Left renal pelvis (tissue), 4 donors: ENCODE data around the gene USP22. TPM values are rescaled to one million over a fixed set of nuclear protein-coding genes. Genes with fewer than 3 reads are reported as not detected.

Experiments used
- DNase-seq, 4 donors: peaks; one replicate each; pipeline ENCODE4 v3.0.0-alpha.2; 2013; ENCODE audit warnings: low read depth in 4 of 4, low spot score in 3 of 4
- polyA plus RNA-seq, 4 donors: library from polyadenylated mRNA; unstranded; fragments of 120-200 nt; gene quantifications; one replicate each; pipeline ENCODE4 v1.2.1, GENCODE V29; 2013; ENCODE audit not compliant: insufficient read length in 4 of 4

The USP22 gene
- polyA plus RNA-seq, 4 donors: 207 to 234 (median 222) TPM

- DNase-seq: no peak
Measured at GRCh38 chr17:21003007-21003621, 39.7 kb downstream of the USP22 start.

- no peak for DNase-seq
Measured at GRCh38 chr17:21002309-21003006, 40.4 kb downstream of the USP22 start.

- no peak for DNase-seq
Measured at GRCh38 chr17:21001813-21002221, 41.0 kb downstream of the USP22 start.

- DNase-seq: no peak
Measured at GRCh38 chr17:21001111-21001812, 41.5 kb downstream of the USP22 start.

- no peak for DNase-seq
Measured at GRCh38 chr17:20999841-21000532, 42.8 kb downstream of the USP22 start.

GRCh38 chr17:20999044-20999573 is 43.7 kb downstream of the USP22 start:
- DNase-seq: no peak

- no peak for DNase-seq
Measured at GRCh38 chr17:20998571-20999043, 44.2 kb downstream of the USP22 start.

- no peak for DNase-seq
Measured at GRCh38 chr17:20997711-20998570, 44.9 kb downstream of the USP22 start.

GRCh38 chr17:20996724-20997615 is 45.8 kb downstream of the USP22 start:
- no peak for DNase-seq

- DNase-seq: no peak
Measured at GRCh38 chr17:20995873-20996723, 46.7 kb downstream of the USP22 start.

GRCh38 chr17:20995164-20995872 is 47.5 kb downstream of the USP22 start:
- DNase-seq: no peak

GRCh38 chr17:20994779-20995149 is 48.0 kb downstream of the USP22 start:
- DNase-seq: no peak

- no peak for DNase-seq
Measured at GRCh38 chr17:20993863-20994778, 48.7 kb downstream of the USP22 start.

GRCh38 chr17:20992987-20993862 is 49.6 kb downstream of the USP22 start:
- peak; percentile 61 to 73 (median 64) for DNase-seq

- no peak for DNase-seq
Measured at GRCh38 chr17:20992416-20992815, 50.4 kb downstream of the USP22 start.
